ENCODE data around the gene RALBP1.

DNA sequence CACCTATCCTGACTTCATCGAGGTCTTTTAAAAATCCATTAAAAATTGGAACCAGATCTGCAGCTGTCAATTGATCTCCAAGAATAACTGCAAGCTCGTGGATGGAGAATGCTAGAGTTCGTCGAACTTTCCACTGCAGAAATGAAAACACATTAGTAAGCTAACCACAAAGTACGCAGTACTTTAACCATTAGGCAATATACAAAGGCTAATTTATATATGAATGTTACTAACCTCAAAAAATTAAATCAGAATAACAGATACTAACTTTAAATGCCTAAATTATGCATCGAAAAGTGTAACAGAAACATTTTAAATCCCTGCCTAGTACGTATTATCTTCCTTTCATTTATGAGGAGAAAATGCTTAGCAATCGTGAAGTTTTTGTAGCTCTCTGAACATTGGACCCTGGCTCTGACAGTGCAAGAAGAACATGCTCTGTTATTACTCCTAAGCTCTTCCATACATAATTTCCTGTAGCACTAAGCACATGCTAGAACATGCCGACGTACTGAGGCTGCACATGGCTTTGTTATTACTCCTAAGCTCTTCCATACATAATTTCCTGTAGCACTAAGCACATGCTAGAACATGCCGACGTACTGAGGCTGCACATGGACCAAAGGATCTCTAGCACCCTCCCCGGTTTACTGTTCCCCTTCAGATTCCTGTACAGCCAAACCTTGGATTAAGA lies 82.1 kb downstream of the RALBP1 start:
- TF ChIP-seq, protein P1, sequence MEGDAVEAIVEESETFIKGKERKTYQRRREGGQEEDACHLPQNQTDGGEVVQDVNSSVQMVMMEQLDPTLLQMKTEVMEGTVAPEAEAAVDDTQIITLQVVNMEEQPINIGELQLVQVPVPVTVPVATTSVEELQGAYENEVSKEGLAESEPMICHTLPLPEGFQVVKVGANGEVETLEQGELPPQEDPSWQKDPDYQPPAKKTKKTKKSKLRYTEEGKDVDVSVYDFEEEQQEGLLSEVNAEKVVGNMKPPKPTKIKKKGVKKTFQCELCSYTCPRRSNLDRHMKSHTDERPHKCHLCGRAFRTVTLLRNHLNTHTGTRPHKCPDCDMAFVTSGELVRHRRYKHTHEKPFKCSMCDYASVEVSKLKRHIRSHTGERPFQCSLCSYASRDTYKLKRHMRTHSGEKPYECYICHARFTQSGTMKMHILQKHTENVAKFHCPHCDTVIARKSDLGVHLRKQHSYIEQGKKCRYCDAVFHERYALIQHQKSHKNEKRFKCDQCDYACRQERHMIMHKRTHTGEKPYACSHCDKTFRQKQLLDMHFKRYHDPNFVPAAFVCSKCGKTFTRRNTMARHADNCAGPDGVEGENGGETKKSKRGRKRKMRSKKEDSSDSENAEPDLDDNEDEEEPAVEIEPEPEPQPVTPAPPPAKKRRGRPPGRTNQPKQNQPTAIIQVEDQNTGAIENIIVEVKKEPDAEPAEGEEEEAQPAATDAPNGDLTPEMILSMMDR (IDR thresholded peaks at IDR 0.05), result no peak
- no peak for TF ChIP-seq POLR2A (IDR thresholded peaks at IDR 0.05)
